ENCODE measurements around the gene IL17RA.

The IL17RA gene

GRCh38 chr22:17161991-17162390, 77.2 kb downstream of the IL17RA start:
- no peak for DNase-seq

- DNase-seq, result no peak
These were observed 77.9 kb downstream of the IL17RA start for GRCh38 chr22:17162731-17163130.

GRCh38 chr22:17164392-17165024, 79.7 kb downstream of the IL17RA start:
- no peak for DNase-seq
